CD4-positive, CD25-positive, alpha-beta regulatory T cell (primary cell): ENCODE measurements around the gene RFK. TPM values are rescaled to one million over a fixed set of nuclear protein-coding genes. Genes with fewer than 3 reads are reported as not detected.
"Not testable (repeated sequence)": the region's sequence is repeated elsewhere in the genome, so short reads cannot be mapped to it uniquely, and the experiment has no call there.

ENCODE experiments used
- ATAC-seq, 2 donors: fragments of 150-1000 bp; cut with Tn5 transposase; one replicate each; pipeline ENCODE4 v1.10.0; 2021; ENCODE audit warnings: low read depth in 2 of 2, moderate number of reproducible peaks in 2 of 2, moderate library complexity in 1 of 2
- DNase-seq, 3 donors: peaks; one replicate each; pipeline versions ENCODE4 v3.0.0 to v3.0.0-alpha.2; 2012 to 2022; ENCODE audit warnings: mixed read lengths in 1 of 3
- H3K27ac ChIP-seq: one replicate; pipeline ENCODE4 v1.7.0; 2013; ENCODE audit warnings: mild to moderate bottlenecking, low read length; ENCODE audit not compliant: insufficient read depth, poor library complexity, severe bottlenecking
- H3K27me3 ChIP-seq: one replicate; pipeline ENCODE4 v1.7.0; 2013; ENCODE audit warnings: low read length; ENCODE audit not compliant: control insufficient read depth, insufficient read depth
- H3K36me3 ChIP-seq: one replicate; pipeline ENCODE4 v1.7.0; 2013; ENCODE audit warnings: mild to moderate bottlenecking, low read length, moderate library complexity; ENCODE audit not compliant: control insufficient read depth, insufficient read depth
- H3K4me1 ChIP-seq: 2 replicates; pipeline ENCODE4 v1.7.0; 2013; ENCODE audit warnings: mild to moderate bottlenecking, low read length; ENCODE audit not compliant: insufficient read depth, control insufficient read depth, poor library complexity, severe bottlenecking
- H3K4me3 ChIP-seq: one replicate; pipeline ENCODE4 v1.7.0; 2013; ENCODE audit warnings: low read depth, mild to moderate bottlenecking, low read length, moderate library complexity
- H3K9me3 ChIP-seq, 2 experiments: 1 replicate in 1 of 2; 2 replicates in 1 of 2; pipeline ENCODE4 v1.7.0; 2013; ENCODE audit warnings: low read length in 2 of 2, mild to moderate bottlenecking in 1 of 2, moderate library complexity in 1 of 2; ENCODE audit not compliant: control insufficient read depth in 2 of 2
- H3K27ac Mint-ChIP-seq, 3 donors: one replicate each; pipeline ENCODE4 v1.8.0; 2020 to 2022; ENCODE audit warnings: mild to moderate bottlenecking in 3 of 3, mixed read lengths in 3 of 3, moderate library complexity in 2 of 3
- H3K27me3 Mint-ChIP-seq: one replicate; pipeline ENCODE4 v1.8.0; 2022; ENCODE audit warnings: mild to moderate bottlenecking, mixed read lengths
- H3K36me3 Mint-ChIP-seq: one replicate; pipeline ENCODE4 v1.8.0; 2020; ENCODE audit warnings: mixed read lengths
- H3K4me1 Mint-ChIP-seq, 4 donors: one replicate each; pipeline ENCODE4 v1.8.0; 2020 to 2022; ENCODE audit warnings: mixed read lengths in 4 of 4, mild to moderate bottlenecking in 1 of 4
- H3K4me3 Mint-ChIP-seq, 4 donors: one replicate each; pipeline ENCODE4 v1.8.0; 2020 to 2022; ENCODE audit warnings: mild to moderate bottlenecking in 4 of 4, mixed read lengths in 4 of 4, moderate library complexity in 3 of 4
- H3K9me3 Mint-ChIP-seq, 7 donors: one replicate each; pipeline ENCODE4 v1.8.0; 2020 to 2022; ENCODE audit warnings: mixed read lengths in 7 of 7, mild to moderate bottlenecking in 3 of 7, moderate library complexity in 2 of 7
- polyA plus RNA-seq, 4 donors: library from polyadenylated mRNA; unstranded; fragments of 300-500 nt; fragmentation: Illumina TruSeq; gene quantifications; one replicate each; pipeline ENCODE4 v1.2.3, GENCODE V29; 2021
- total RNA-seq: library from RNA; stranded (reverse); gene quantifications from one replicate; pipeline ENCODE4 v1.2.3, GENCODE V29; 2022

Gene RFK
- total and polyA plus RNA-seq, 5 donors from 2014 or later: 12.4 to 39.7 (median 33.7) TPM

DNA sequence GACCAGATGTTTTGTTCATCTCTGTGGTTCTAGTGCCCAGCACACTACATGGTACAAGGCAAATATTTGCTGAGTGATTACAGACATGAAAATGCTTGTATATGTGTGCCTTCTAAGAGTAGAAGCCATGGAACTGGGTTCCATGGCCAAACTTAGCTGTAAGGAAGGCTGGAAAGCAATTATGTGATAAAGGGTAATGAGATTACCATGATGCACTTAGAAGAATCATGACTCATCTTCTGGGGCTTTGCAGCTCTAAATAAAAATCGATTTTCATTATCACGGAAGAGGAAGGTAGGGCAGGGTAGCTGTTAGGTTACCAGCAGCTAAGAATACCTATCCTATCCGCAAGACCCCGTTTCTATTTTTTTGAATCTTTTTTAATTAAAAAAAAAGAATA lies 28.0 kb downstream of the RFK start:
- H3K9me3 Mint-ChIP-seq: peaks cover 0 to 1% (median 0%) of the 10 kb centered on the region in 7 donors
- no peak overlapping the region for H3K4me3 Mint-ChIP-seq
- H3K36me3 Mint-ChIP-seq: no peaks in the 10 kb centered on the region
- no peaks in the 10 kb centered on the region for H3K9me3 ChIP-seq
- DNase-seq (no peak), ATAC-seq (no peak)
- no peak overlapping the region for H3K4me3 ChIP-seq
- H3K36me3 ChIP-seq: no peaks in the 10 kb centered on the region
- no peak overlapping the region for H3K27ac ChIP-seq
- H3K4me1 Mint-ChIP-seq: no peaks in the 10 kb centered on the region
- peaks cover 7% of the 10 kb centered on the region for H3K27me3 Mint-ChIP-seq
- no peaks in the 10 kb centered on the region for H3K27me3 ChIP-seq
- no peak overlapping the region for H3K27ac Mint-ChIP-seq
- no peaks in the 10 kb centered on the region for H3K4me1 ChIP-seq

DNA sequence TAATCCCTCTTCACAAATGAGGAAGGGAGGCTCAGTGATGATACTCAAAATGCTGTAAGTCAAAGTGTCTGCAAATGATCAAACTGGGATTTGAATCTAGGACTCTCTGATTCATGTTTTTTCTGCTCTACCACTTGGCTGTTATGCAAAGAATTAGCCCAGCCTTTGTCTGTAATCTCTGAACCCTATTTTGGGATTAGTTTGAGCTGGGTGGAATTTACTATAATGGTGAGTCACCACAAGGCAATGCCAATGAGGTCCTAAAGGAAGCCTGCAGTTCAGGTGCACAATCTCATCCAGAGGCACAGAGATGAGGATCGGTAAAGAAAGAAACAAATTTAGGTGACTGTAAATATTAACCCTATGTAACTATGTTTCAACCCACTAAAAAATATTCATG lies 29.2 kb downstream of the RFK start:
- Mint-ChIP-seq H3K27ac (no peak overlapping the region), H3K4me1 (no peaks in the 10 kb centered on the region), H3K4me3 (no peak overlapping the region), H3K36me3 (no peaks in the 10 kb centered on the region), H3K9me3 (no peaks in the 10 kb centered on the region), H3K27me3 (no peaks in the 10 kb centered on the region)
- Histone ChIP-seq H3K27me3 (no peaks in the 10 kb centered on the region), H3K36me3 (no peaks in the 10 kb centered on the region), H3K4me1 (no peaks in the 10 kb centered on the region), H3K27ac (no peak overlapping the region), H3K4me3 (no peak overlapping the region), H3K9me3 (no peaks in the 10 kb centered on the region)
- DNase-seq (no peak), ATAC-seq (no peak)

DNA sequence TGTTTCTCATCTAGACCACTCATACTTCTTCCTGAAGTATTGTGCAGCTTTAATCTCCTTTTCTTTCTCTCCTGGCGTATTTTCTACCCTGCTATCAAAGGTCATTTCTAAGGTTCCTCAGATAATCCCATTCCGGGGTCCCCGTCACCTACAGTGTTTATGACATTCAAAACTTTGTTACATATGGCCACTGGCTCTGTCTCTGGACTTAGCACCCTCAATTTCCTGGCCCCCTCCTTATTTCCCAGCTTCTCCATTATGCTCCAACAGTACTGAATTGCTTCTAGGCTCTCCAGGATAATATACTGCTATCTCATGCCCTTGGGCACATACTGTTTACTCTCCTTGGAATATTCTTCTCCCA lies 31.2 kb downstream of the RFK start:
- Mint-ChIP-seq H3K27ac (no peak overlapping the region), H3K27me3 (no peaks in the 10 kb centered on the region), H3K4me1 (no peaks in the 10 kb centered on the region), H3K36me3 (no peaks in the 10 kb centered on the region), H3K4me3 (no peak overlapping the region), H3K9me3 (peaks cover 0 to 3% (median 0%) of the 10 kb centered on the region in 7 donors)
- H3K27me3 ChIP-seq: no peaks in the 10 kb centered on the region
- no peaks in the 10 kb centered on the region for H3K4me1 ChIP-seq
- H3K4me3 ChIP-seq: no peak overlapping the region
- no peaks in the 10 kb centered on the region for H3K36me3 ChIP-seq
- no peak for ATAC-seq
- no peak for DNase-seq
- H3K27ac ChIP-seq: no peak overlapping the region
- no peaks in the 10 kb centered on the region for H3K9me3 ChIP-seq

DNA sequence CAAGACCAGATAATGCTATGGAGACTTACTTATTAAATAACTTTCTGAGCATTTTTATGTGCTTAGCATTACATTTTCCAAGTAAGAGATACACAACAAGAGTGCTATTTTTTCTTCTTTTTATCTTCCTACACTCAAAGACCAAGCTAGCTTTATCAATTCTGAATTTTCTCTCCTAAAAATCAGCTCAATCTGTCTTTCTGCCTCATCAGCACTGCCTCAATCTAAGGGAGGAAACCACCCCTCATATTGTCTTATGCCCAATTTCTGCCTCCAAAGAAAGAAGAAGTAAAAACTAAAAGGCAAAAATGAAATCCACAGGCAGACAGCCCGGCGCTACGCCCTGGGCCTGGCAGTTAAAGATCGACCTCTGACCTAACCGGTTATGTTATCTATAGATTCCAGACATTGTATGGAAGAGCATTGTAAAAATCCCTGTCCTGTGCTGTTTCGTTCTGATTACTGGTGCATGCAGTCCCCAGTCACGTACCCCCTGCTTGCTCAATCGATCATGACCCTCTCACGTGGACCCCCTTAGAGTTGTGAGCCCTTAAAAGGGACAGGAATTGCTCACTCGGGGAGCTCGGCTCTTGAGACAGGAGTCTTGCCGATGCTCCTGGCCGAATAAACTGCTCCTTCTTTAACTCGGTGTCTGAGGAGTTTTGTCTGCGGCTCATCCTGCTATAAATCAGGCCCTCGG lies 31.7 kb downstream of the RFK start:
- ATAC-seq, H3K27me3 Mint-ChIP-seq, H3K9me3 Mint-ChIP-seq, H3K27ac ChIP-seq, H3K4me3 Mint-ChIP-seq, H3K4me1 Mint-ChIP-seq, H3K4me3 ChIP-seq, H3K4me1 ChIP-seq, H3K36me3 Mint-ChIP-seq, H3K27me3 ChIP-seq, H3K9me3 ChIP-seq, H3K36me3 ChIP-seq, DNase-seq, H3K27ac Mint-ChIP-seq: not testable (repeated sequence)

DNA sequence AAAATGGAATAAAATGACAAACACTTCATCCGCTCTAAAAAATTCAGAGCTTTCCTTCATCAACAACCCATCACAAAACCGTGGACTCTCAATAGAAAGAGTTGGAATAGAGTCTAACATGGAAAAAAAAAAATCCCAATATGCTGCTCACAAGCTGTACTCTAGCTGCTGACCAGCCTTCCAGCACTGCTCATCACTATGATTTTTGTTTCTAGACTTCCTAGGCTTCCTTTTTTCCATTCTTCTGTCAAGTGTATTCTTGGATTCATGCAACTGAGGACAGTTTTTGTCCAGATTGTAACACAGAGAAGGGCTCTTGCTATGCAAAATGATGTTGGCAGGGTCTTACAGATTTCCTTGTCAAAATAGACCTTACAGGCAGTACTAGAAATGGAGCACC lies 34.5 kb downstream of the RFK start:
- Mint-ChIP-seq H3K27ac (no peak overlapping the region), H3K4me3 (no peak overlapping the region)
- no peaks in the 10 kb centered on the region for H3K36me3 ChIP-seq

DNA sequence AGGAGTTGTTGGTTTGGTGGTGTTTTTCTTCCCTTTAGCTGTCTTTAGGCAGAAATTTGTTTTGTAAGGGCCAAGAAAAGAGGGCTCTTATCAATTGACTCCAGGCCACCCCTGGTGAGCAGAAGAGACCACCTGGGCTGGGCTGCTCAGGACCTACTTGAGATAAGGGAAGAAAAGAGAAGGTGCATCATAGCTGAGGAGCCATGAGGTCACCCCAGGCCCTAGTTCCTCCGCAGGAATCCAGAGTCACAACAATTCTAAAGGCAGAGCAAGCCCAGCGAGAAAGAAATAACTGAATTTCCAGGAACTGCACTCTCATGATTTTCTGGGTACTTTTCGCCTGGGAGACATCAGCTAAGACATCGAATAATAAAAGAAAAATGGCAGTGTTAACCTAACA lies 34.9 kb downstream of the RFK start:
- Mint-ChIP-seq H3K36me3 (no peaks in the 10 kb centered on the region), H3K4me1 (no peaks in the 10 kb centered on the region), H3K9me3 (peaks cover 0 to 3% (median 0%) of the 10 kb centered on the region in 7 donors), H3K27ac (no peak overlapping the region), H3K4me3 (no peak overlapping the region), H3K27me3 (peaks cover 5% of the 10 kb centered on the region)
- no peak overlapping the region for H3K4me3 ChIP-seq
- ATAC-seq (no peak), DNase-seq (no peak)
- H3K27me3 ChIP-seq: no peaks in the 10 kb centered on the region
- H3K4me1 ChIP-seq: no peaks in the 10 kb centered on the region
- H3K9me3 ChIP-seq: no peaks in the 10 kb centered on the region
- no peak overlapping the region for H3K27ac ChIP-seq
- no peaks in the 10 kb centered on the region for H3K36me3 ChIP-seq

More for the DNA sequence above, 34.5 kb downstream of the RFK start:
- no peak overlapping the region for H3K27ac ChIP-seq
- no peak for ATAC-seq
- H3K9me3 Mint-ChIP-seq: peaks cover 0 to 3% (median 0%) of the 10 kb centered on the region in 7 donors
- no peaks in the 10 kb centered on the region for H3K27me3 ChIP-seq
- H3K4me3 ChIP-seq: no peak overlapping the region
- H3K4me1 ChIP-seq: no peaks in the 10 kb centered on the region
- H3K27me3 Mint-ChIP-seq: peaks cover 5% of the 10 kb centered on the region
- H3K9me3 ChIP-seq: no peaks in the 10 kb centered on the region
- DNase-seq: no peak
- H3K36me3 Mint-ChIP-seq: no peaks in the 10 kb centered on the region
- no peaks in the 10 kb centered on the region for H3K4me1 Mint-ChIP-seq

DNA sequence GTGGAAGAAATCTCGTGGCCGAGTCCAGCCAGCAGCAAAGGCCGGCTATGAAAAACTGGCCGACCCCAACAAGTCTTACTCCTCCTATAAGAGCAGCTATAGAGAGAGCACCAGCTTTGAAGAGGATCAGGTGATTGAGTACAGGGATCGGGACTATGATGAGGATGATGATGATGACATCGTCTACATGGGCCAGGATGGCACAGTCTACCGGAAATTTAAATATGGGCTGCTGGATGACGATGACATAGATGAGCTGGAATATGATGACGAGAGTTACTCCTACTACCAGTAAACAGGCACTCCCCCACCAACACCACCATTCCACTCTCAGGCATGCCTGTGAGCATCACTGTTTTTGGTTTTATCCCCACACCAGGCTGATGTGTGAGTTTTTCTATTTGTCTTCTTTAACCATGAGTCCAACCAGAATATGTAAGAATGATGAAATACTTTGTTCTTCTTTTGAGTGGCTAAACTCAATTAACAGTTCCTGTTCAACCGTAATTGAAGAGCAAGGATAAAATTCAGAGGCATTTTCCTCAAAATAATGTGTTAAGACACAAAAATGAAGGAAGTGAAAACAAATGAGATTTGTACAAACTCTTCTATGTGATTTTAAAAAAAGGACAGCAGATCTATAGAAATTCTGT lies 35.5 kb downstream of the RFK start:
- Mint-ChIP-seq H3K9me3 (peaks cover 0 to 3% (median 0%) of the 10 kb centered on the region in 7 donors), H3K27ac (no peak overlapping the region), H3K4me1 (no peaks in the 10 kb centered on the region), H3K27me3 (peaks cover 5% of the 10 kb centered on the region), H3K36me3 (peaks cover 3% of the 10 kb centered on the region), H3K4me3 (no peak overlapping the region)
- ATAC-seq: no peak
- Histone ChIP-seq H3K27me3 (no peaks in the 10 kb centered on the region), H3K27ac (no peak overlapping the region), H3K9me3 (no peaks in the 10 kb centered on the region), H3K4me1 (no peaks in the 10 kb centered on the region), H3K4me3 (no peak overlapping the region), H3K36me3 (no peaks in the 10 kb centered on the region)
- DNase-seq: no peak

DNA sequence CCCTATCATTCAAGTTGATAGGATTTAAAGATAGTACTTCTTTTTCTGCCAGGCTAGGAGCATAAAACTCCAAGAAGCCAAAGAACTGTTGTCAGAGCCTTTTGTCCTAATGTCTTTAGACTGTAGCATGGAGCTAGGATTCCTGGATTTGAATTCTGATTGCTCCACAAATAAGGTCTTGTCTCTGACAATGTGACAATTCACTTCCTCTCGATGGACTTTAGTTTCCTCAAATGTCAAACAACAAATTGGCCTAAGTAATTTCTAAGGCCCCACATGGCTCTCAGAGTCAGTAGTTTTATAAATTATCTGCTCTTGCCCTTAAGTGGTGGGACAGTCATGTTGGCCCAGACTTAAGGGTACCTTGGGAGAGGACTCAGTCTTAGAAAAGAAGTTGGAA lies 36.7 kb downstream of the RFK start:
- Mint-ChIP-seq H3K27ac (no peak overlapping the region), H3K36me3 (peaks cover 3% of the 10 kb centered on the region), H3K4me3 (no peak overlapping the region), H3K9me3 (peaks cover 0 to 3% (median 0%) of the 10 kb centered on the region in 7 donors), H3K4me1 (no peaks in the 10 kb centered on the region), H3K27me3 (peaks cover 5% of the 10 kb centered on the region)
- no peaks in the 10 kb centered on the region for H3K27me3 ChIP-seq
- no peaks in the 10 kb centered on the region for H3K36me3 ChIP-seq
- H3K4me1 ChIP-seq: no peaks in the 10 kb centered on the region
- ATAC-seq (no peak), DNase-seq (no peak)
- H3K27ac ChIP-seq: no peak overlapping the region
- H3K4me3 ChIP-seq: no peak overlapping the region
- H3K9me3 ChIP-seq: no peaks in the 10 kb centered on the region
